ENCODE data around the gene RASSF1.

DNA sequence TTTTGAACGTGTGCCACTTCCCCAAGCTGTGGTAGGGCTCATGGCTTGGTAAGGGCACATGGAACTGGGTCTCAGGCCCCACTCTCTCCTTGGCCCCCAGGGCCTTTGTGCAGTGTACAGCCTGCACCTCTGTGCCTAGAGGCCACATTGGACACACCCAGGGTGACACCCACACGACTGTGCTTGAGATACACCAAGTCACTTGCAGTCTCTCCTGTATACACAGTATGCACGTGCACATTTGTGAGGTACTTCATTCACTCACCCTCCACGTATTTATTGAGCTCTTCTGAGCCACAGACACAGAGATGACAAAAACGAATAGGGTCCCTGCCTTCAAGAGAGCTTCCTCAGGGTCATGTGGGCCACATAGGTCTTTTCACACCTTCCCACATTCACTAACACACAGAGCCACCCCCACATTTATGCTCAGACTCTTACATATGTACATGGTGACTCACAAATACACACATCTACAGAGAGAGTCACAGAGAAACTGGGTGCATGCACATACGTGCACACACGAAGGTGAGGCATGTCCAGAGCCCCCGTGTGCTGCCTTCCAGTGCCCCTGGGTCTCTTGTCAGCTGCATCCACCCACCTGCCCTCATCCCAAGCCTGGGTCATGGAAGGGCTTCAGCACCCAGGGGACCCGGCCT lies 28.5 kb upstream of the RASSF1 start:
- TF ChIP-seq POLR2A (IDR thresholded peaks at IDR 0.05; ENCODE audit: low read depth, low read length) (no peak), POLR2AphosphoS5 (IDR thresholded peaks at IDR 0.05; ENCODE audit: insufficient read depth, low read depth, low read length) (no peak), MYC (IDR thresholded peaks at IDR 0.05; ENCODE audit: low read depth, low read length) (no peak), EZH2 (IDR thresholded peaks at IDR 0.05; ENCODE audit: borderline replicate concordance, low read depth, low read length, severe bottlenecking) (no peak), JUN (IDR thresholded peaks at IDR 0.05; ENCODE audit: borderline replicate concordance, insufficient read depth, insufficient read length, low read depth) (no peak), GATA2 (IDR thresholded peaks at IDR 0.05; ENCODE audit: insufficient read depth, insufficient read length, low read depth, low read length) (no peak)
- TF ChIP-seq, protein P1, sequence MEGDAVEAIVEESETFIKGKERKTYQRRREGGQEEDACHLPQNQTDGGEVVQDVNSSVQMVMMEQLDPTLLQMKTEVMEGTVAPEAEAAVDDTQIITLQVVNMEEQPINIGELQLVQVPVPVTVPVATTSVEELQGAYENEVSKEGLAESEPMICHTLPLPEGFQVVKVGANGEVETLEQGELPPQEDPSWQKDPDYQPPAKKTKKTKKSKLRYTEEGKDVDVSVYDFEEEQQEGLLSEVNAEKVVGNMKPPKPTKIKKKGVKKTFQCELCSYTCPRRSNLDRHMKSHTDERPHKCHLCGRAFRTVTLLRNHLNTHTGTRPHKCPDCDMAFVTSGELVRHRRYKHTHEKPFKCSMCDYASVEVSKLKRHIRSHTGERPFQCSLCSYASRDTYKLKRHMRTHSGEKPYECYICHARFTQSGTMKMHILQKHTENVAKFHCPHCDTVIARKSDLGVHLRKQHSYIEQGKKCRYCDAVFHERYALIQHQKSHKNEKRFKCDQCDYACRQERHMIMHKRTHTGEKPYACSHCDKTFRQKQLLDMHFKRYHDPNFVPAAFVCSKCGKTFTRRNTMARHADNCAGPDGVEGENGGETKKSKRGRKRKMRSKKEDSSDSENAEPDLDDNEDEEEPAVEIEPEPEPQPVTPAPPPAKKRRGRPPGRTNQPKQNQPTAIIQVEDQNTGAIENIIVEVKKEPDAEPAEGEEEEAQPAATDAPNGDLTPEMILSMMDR (IDR thresholded peaks at IDR 0.05; ENCODE audit: extremely low read depth in 1 of 2, insufficient read depth in 1 of 2, low read depth in 1 of 2, low read length in 2 of 2): no peak
- TF ChIP-seq, protein P2, sequence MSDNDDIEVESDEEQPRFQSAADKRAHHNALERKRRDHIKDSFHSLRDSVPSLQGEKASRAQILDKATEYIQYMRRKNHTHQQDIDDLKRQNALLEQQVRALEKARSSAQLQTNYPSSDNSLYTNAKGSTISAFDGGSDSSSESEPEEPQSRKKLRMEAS (IDR thresholded peaks at IDR 0.05; ENCODE audit: insufficient read depth, insufficient read length): no peak

Measured in endothelial cell of umbilical vein (primary cell).